ENCODE data around the gene CSNK1D. TPM values are rescaled to one million over a fixed set of nuclear protein-coding genes. Genes with fewer than 3 reads are reported as not detected.

The CSNK1D gene
- total RNA-seq, 2 experiments from 2014 or later: 277 to 286 TPM

DNA sequence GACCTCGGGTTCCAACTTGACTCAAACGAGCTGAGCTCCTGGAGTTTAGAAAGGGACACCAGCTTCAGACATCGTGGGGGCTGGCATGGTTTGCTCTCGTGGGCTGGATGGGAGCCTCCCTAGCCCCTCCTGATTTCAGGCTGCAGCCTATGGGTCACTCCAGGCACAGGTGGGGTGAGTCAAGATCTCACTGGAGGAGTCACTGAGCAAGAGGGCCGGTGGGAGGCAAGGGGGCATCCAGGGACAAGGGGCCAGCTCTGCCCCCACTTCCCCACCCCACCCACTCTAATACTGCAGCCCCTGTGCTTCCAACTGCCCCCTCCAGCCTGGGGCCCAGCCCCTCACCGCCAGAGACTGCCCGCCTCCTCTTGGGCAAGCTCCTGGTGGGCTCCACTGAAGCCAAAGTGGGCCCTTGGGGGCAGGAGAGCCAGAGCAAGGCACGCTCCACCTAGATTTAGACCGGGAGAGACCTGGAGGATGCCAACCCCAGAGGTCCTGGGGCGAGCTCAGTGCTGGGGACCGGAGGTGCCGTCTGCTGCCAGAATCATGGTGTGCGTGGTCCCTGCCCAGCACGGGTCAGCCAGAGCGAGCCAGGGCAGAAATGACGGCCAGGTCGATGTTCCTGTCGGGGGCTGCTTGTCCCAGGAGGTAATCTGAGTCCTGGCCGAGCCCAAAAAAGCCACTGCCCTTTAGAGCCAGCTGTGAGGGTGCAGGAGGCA, 38.3 kb downstream of the CSNK1D start:
- ChIA-PET CTCF (interaction anchor here (0.8 to 2.3 kb wide), 9 partner anchors 22 to 205 kb away, joined by 3 to 14 read pairs (median 6); partner anchors contain the start of gene CD7), POLR2A (interaction anchor here (0.7 to 2.5 kb wide), 8 partner anchors 29 to 170 kb away, joined by 3 to 21 read pairs (median 7); partner anchors contain the start of gene DUS1L)
- Mint-ChIP-seq H3K9me3 (no peaks in the 10 kb centered on the region), H3K27ac (peak overlapping the region; percentile 56), H3K4me1 (ENCODE audit: low read depth) (peaks cover 32% of the 10 kb centered on the region), H3K27me3 (no peaks in the 10 kb centered on the region), H3K36me3 (ENCODE audit: low read depth) (peaks cover 6% of the 10 kb centered on the region), H3K4me3 (peak overlapping the region; percentile 42)
- no peak for ATAC-seq (ENCODE audit: poor library complexity)
- H3K27ac ChIP-seq (ENCODE audit: low read depth in 1 of 2, low read length in 2 of 2): no peak overlapping the region
- TF ChIP-seq, protein P1, sequence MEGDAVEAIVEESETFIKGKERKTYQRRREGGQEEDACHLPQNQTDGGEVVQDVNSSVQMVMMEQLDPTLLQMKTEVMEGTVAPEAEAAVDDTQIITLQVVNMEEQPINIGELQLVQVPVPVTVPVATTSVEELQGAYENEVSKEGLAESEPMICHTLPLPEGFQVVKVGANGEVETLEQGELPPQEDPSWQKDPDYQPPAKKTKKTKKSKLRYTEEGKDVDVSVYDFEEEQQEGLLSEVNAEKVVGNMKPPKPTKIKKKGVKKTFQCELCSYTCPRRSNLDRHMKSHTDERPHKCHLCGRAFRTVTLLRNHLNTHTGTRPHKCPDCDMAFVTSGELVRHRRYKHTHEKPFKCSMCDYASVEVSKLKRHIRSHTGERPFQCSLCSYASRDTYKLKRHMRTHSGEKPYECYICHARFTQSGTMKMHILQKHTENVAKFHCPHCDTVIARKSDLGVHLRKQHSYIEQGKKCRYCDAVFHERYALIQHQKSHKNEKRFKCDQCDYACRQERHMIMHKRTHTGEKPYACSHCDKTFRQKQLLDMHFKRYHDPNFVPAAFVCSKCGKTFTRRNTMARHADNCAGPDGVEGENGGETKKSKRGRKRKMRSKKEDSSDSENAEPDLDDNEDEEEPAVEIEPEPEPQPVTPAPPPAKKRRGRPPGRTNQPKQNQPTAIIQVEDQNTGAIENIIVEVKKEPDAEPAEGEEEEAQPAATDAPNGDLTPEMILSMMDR (IDR thresholded peaks at IDR 0.05): no peak
- H3K9me3 ChIP-seq (ENCODE audit: control insufficient read depth in 1 of 2, insufficient read depth in 1 of 2, low read length in 2 of 2): peaks cover 0 to 4% of the 10 kb centered on the region in 2 experiments
- no peak overlapping the region for H3K4me3 ChIP-seq (ENCODE audit: low read length)
- H3K27me3 ChIP-seq (ENCODE audit: control insufficient read depth in 1 of 2, insufficient read depth in 2 of 2, low read length in 2 of 2): no peaks in the 10 kb centered on the region
- intact Hi-C loops (cut with DNase I, micrococcal nuclease): loop anchor here (5.0 to 10.0 kb wide), 5 partner anchors 33 to 200 kb away; partner anchors contain the start of genes CSNK1D (in 1 of the 2), DCXR (in 1 of the 2) and RAC3 (in 1 of the 2)
- peak in 1 of 14 experiments; percentile 7 for DNase-seq
- H3K36me3 ChIP-seq (ENCODE audit: insufficient read depth, low read length): peaks cover 7% of the 10 kb centered on the region
- peaks cover 70% of the 10 kb centered on the region for H3K4me1 ChIP-seq (ENCODE audit: insufficient read depth, low read length)

DNA sequence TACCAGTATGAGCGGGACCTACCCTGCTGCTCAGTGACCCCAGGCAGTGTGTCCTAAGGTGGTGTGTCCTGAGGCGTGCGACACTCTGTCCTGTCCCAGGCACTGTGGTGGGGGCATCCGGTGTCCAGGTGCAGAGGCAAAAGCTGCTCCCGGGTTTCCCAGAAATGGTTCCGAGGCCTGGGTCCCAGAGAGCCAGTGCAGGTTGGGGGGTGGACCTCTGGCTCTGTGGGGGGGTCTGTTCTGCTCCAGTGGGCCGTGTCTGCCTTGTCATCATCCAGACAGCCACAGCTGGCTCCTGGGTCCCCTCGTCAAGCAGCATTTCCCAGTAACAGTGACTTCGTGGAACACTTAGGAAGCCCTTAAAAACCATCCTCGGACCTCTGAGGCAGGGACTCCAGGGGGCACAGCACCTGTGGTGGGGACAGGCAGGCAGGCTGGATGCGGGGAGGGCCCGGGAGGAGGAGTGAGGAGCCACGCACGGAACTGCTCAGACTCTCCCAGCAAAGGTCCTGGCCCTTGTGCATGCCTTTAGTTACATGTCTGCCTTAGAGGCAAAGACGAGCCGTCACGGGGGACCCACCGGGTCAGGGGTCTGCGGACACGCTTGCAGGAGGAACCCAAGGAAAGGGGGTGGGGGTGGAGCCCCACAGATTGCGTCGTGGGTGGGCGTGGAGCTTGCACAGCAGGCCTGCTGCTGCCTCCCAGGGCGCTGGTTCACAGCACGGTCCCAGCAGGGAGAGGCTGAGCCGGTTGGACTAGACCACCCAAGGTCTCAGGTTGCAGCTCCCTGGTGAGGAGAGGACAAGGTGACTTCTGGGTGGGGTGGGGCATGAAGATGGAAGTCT, 39.1 kb downstream of the CSNK1D start:
- H3K27me3 ChIP-seq (ENCODE audit: control insufficient read depth in 1 of 2, insufficient read depth in 2 of 2, low read length in 2 of 2): no peaks in the 10 kb centered on the region
- peaks cover 0 to 4% of the 10 kb centered on the region in 2 experiments for H3K9me3 ChIP-seq (ENCODE audit: control insufficient read depth in 1 of 2, insufficient read depth in 1 of 2, low read length in 2 of 2)
- DNase-seq (peak in 2 of 14 experiments; percentile 11 to 50), ATAC-seq (ENCODE audit: poor library complexity) (no peak)
- TF ChIP-seq, protein P1 (IDR thresholded peaks at IDR 0.05): no peak
- Mint-ChIP-seq H3K9me3 (no peaks in the 10 kb centered on the region), H3K27ac (peak overlapping the region; percentile 56), H3K36me3 (ENCODE audit: low read depth) (peaks cover 6% of the 10 kb centered on the region), H3K27me3 (no peaks in the 10 kb centered on the region), H3K4me3 (peak overlapping the region; percentile 42), H3K4me1 (ENCODE audit: low read depth) (peaks cover 28% of the 10 kb centered on the region)
- H3K36me3 ChIP-seq (ENCODE audit: insufficient read depth, low read length): peaks cover 5% of the 10 kb centered on the region
- peaks cover 70% of the 10 kb centered on the region for H3K4me1 ChIP-seq (ENCODE audit: insufficient read depth, low read length)
- H3K4me3 ChIP-seq (ENCODE audit: low read length): no peak overlapping the region
- intact Hi-C loops (cut with DNase I, micrococcal nuclease): loop anchor here (5.0 to 10.0 kb wide), 5 partner anchors 32 to 200 kb away; partner anchors contain the start of genes CSNK1D (in 1 of the 2), DCXR (in 1 of the 2) and RAC3 (in 1 of the 2)
- no peak overlapping the region for H3K27ac ChIP-seq (ENCODE audit: low read depth in 1 of 2, low read length in 2 of 2)
- CTCF ChIA-PET: interaction anchor here (0.8 to 2.2 kb wide), 3 partner anchors 28 to 79 kb away, joined by 3 to 14 read pairs (median 3); no protein-coding TSS in a partner anchor
- POLR2A ChIA-PET: interaction anchor here (0.6 to 2.5 kb wide), 6 partner anchors 29 to 87 kb away, joined by 3 to 21 read pairs (median 5); no protein-coding TSS in a partner anchor
